ENCODE data around the gene PANK4. TPM values are rescaled to one million over a fixed set of nuclear protein-coding genes. Genes with fewer than 3 reads are reported as not detected.

The PANK4 gene
- polyA plus RNA-seq, 4 donors: 22.5 to 31.2 (median 26.0) TPM

DNA sequence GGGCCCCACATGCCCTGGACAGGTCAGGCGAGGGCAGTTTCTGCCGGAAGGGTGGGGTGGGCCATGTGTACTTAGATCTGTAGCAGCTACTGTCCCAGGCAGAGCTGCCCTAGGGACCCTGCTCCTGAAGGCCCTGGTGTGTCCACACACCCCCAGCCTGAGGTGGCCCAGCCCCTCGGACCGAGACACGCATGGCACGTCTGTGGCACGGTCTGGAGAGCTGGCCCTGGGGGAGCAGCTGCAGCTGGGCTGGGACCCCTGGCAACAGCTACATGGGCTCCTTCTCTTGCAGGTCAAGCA, 24.6 kb downstream of the PANK4 start:
- DNase-seq (ENCODE audit: low read depth in 4 of 4, low spot score in 3 of 4): no peak

GRCh38 chr1:2501041-2501819, 25.2 kb downstream of the PANK4 start:
- no peak for DNase-seq (ENCODE audit: low read depth in 4 of 4, low spot score in 3 of 4)

- DNase-seq (ENCODE audit: low read depth in 4 of 4, low spot score in 3 of 4): no peak
Measured at GRCh38 chr1:2499986-2500596, 26.3 kb downstream of the PANK4 start.

GRCh38 chr1:2499260-2499659, 27.1 kb downstream of the PANK4 start:
- DNase-seq (ENCODE audit: low read depth in 4 of 4, low spot score in 3 of 4): no peak

DNA sequence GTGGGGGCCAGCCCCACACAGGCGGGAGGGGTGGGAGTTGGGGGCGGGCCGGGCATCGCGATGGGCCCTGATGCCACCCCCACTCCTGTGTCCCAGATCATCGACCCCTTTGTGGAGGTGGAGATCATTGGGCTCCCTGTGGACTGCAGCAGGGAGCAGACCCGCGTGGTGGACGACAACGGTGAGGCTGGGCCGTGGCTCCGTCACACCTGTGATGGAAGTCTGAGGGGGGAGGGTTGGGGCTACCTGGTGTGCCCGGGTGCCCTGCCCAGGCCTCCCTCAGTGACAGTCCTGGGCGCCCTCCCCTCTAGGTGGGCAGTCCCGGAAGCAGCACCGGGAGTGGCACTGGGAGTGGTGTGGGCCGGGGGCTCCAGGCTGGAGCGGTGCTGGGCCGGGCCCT, 27.7 kb downstream of the PANK4 start:
- no peak for DNase-seq (ENCODE audit: low read depth in 4 of 4, low spot score in 3 of 4)

GRCh38 chr1:2497891-2498290, 28.5 kb downstream of the PANK4 start:
- DNase-seq (ENCODE audit: low read depth in 4 of 4, low spot score in 3 of 4): no peak

GRCh38 chr1:2496746-2497145, 29.6 kb downstream of the PANK4 start:
- no peak for DNase-seq (ENCODE audit: low read depth in 4 of 4, low spot score in 3 of 4)

DNA sequence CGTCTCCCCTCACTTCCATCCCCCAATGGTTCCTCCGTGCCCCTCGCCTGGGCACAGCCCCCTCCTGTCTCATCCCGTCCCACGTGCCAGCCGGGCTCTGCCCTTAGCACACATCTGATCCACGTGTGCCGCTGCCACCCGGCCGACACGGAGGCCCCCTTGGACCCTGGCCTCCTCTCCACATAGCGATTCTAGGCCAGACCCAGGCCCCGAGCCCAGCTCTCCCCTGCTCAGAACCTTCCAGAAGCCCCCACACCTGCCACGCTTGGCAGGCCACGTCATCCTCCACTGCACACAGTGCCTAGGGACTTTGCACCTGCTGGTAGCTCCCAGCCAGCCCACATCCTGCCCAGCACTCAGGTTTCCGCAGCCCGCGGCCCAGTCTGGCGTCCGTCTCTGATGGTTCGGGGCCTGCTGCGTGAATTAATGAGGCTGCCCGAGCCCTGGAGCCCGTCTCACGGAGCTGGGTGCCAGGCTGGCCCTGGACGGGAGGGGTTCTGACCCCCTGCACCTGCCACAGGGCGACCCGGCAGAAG, 30.2 kb downstream of the PANK4 start:
- DNase-seq (ENCODE audit: low read depth in 4 of 4, low spot score in 3 of 4): no peak

GRCh38 chr1:2495546-2495945, 30.9 kb downstream of the PANK4 start:
- no peak for DNase-seq (ENCODE audit: low read depth in 4 of 4, low spot score in 3 of 4)

GRCh38 chr1:2495026-2495425, 31.4 kb downstream of the PANK4 start:
- no peak for DNase-seq (ENCODE audit: low read depth in 4 of 4, low spot score in 3 of 4)

DNA sequence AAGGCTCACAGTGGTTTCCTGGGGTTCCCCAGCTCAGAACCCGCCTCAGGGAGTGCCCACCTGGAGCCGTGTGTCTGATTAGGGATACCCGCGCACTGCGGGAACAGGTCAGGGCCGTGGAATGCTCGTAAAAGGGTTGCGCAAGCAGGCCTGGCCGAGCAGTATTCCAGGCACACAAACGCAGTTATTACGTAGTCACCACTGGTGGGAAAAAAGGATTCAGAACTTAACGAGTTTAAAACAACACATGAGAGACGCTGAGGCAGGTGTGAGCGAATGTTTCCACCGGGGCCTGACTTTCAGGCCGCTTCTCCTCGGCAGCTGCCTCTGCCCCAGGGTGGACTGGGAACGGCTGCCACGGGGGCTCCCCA, 32.1 kb downstream of the PANK4 start:
- DNase-seq (ENCODE audit: low read depth in 4 of 4, low spot score in 3 of 4): no peak

GRCh38 chr1:2493691-2494322, 32.6 kb downstream of the PANK4 start:
- DNase-seq (ENCODE audit: low read depth in 4 of 4, low spot score in 3 of 4): no peak

DNA sequence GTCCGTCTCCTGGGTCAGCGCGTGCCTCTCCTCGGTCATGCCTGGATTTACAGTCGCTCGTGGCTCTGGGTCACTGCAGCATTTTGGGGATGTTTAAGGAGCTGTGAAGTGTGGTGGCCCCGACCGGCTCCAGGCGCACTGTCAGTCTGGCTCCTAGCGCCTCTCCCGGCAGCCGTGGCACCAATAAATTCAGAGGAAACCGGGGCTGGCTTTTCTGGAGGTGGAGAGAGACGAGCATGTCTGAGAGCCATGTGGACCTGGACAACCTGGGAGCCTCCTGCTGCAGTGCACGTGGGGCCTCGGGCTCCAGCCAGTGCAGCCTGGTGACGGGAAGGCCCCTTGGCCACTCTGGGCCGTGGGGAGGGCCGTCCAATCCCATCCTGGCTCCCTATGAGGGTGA, 33.2 kb downstream of the PANK4 start:
- no peak for DNase-seq (ENCODE audit: low read depth in 4 of 4, low spot score in 3 of 4)

DNA sequence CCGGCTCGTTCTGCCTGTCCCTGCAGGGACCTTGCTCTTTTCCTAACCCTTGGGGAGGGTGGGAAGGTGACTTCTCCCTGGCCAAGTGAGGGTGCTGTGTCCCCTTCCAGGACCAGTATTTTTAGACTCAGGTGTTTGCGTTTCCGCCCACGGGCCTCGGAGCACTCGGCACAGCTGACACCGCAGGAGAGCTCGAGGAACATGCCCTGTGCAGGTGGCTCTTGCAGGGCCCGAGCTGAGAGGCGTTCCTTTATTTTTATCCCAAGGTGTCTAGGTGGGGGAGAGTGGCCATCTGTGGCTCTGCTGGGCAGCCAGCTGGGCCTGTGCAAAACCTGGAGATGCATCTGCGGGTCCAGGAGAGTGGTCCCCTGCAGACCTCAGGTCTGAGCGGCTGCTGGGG, 34.3 kb downstream of the PANK4 start:
- DNase-seq (ENCODE audit: low read depth in 4 of 4, low spot score in 3 of 4): no peak

GRCh38 chr1:2489615-2490014, 36.8 kb downstream of the PANK4 start:
- DNase-seq (ENCODE audit: low read depth in 4 of 4, low spot score in 3 of 4): no peak

GRCh38 chr1:2488688-2489087, 37.7 kb downstream of the PANK4 start:
- no peak for DNase-seq (ENCODE audit: low read depth in 4 of 4, low spot score in 3 of 4)

- DNase-seq (ENCODE audit: low read depth in 4 of 4, low spot score in 3 of 4): no peak
Measured at GRCh38 chr1:2486558-2486957, 39.8 kb downstream of the PANK4 start.

DNA sequence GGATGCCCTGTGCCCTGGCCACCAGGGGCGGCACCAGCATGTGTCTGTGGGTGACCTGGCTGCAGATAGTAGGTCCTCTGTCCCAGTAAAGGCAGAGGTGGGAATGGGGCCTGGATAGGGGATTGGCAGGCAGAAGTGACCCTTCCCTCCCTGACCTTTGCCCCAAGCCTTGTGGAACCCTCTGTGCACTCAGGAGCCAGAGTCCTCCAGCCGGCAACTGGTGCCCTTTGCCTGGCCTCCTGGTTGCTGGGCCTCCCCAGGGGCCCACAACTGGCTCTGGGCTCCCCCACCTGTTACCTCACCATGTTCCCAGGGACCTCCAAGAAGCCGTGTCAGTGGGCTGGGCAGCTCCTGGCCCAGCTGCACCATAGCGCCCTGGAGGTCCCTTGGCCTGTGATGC, 40.4 kb downstream of the PANK4 start:
- no peak for DNase-seq (ENCODE audit: low read depth in 4 of 4, low spot score in 3 of 4)

- no peak for DNase-seq (ENCODE audit: low read depth in 4 of 4, low spot score in 3 of 4)
Measured at GRCh38 chr1:2483970-2484369, 42.4 kb downstream of the PANK4 start.

GRCh38 chr1:2483026-2483425, 43.4 kb downstream of the PANK4 start:
- no peak for DNase-seq (ENCODE audit: low read depth in 4 of 4, low spot score in 3 of 4)

DNA sequence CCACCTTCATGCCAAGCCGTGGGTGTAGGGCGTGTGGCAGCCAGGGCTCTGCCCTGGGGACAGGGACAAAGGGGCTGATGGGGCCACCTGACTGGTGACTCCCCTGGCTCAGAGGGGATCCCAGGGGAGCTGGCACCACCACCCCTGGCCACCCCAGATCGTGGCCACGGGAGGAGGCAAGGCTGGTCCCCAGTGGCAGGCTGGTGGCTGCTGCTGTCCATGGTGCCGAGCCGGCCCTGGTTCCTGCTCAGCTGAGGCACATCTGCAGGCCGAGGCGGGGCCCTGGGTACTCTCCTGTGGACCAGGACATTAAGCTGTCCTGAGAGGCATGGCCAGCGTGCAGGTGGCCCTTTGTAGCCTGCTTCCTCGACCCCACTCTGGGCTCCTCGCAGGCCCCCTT, 43.8 kb downstream of the PANK4 start:
- no peak for DNase-seq (ENCODE audit: low read depth in 4 of 4, low spot score in 3 of 4)

- no peak for DNase-seq (ENCODE audit: low read depth in 4 of 4, low spot score in 3 of 4)
Measured at GRCh38 chr1:2481885-2482284, 44.5 kb downstream of the PANK4 start.

All from left renal pelvis (tissue), 4 donors.